SU-DHL-6 (cell line): ENCODE results near the gene DNAJC10.

ENCODE experiments used
- CTCF ChIP-seq: fragments of 200-600 bp; sonication (generic); IDR thresholded peaks from one replicate; pipeline ENCODE4 v1.5.1; 2017; ENCODE audit warnings: antibody characterized with exemption, mild to moderate bottlenecking, low read length, moderate library complexity; ENCODE audit not compliant: insufficient read depth, poor library complexity, severe bottlenecking
- EZH2phosphoT487 ChIP-seq: fragments of 200-600 bp; sonication (generic), shearing (Covaris generic); conservative IDR thresholded peaks from 2 replicates; pipeline ENCODE4 v1.6.1; 2018; ENCODE audit warnings: mild to moderate bottlenecking, antibody characterized with exemption, low read length, moderate library complexity, mixed read lengths

GRCh38 chr2:182668671-182669070 lies 47.4 kb upstream of the DNAJC10 start:
- TF ChIP-seq CTCF: no peak
- TF ChIP-seq EZH2phosphoT487: no peak
